GM12892 (cell line): Measurements from ENCODE around the gene BRINP1.

Experiments
- POLR2A ChIP-seq: IDR thresholded peaks from 2 replicates; pipeline ENCODE4 v1.6.1; 2011; ENCODE audit warnings: low read depth, low read length, control low read depth
- POLR2AphosphoS5 ChIP-seq: IDR thresholded peaks from 2 replicates; pipeline ENCODE4 v1.6.1; 2011; ENCODE audit warnings: low read depth, low read length, control low read depth

- TF ChIP-seq POLR2AphosphoS5 (no peak), POLR2A (no peak)
Measured at GRCh38 chr9:119164716-119165115, 204.5 kb downstream of the BRINP1 start.
